HG03565 (cell line): Measurements from ENCODE around the gene MGME1.
A peak's percentile ranks its signal among the peaks of the same experiment; 100 is the strongest.

Experiments
- ATAC-seq: cut with Tn5 transposase; IDR thresholded peaks from one replicate; pipeline ENCODE4 v1.9.1; 2021; ENCODE audit warnings: mild to moderate bottlenecking, moderate library complexity; ENCODE audit not compliant: unreplicated experiment

The MGME1 gene

GRCh38 chr20:17940224-17940971, 28.4 kb upstream of the MGME1 start:
- no peak for ATAC-seq

GRCh38 chr20:17941087-17941825, 27.6 kb upstream of the MGME1 start:
- no peak for ATAC-seq

GRCh38 chr20:17941826-17942196, 27.0 kb upstream of the MGME1 start:
- ATAC-seq, result no peak

- ATAC-seq, result peak; percentile 58
These were observed 25.5 kb upstream of the MGME1 start for GRCh38 chr20:17943343-17943742.

- no peak for ATAC-seq
These were observed 23.9 kb upstream of the MGME1 start for GRCh38 chr20:17944854-17945474.

- no peak for ATAC-seq
These were observed 22.8 kb upstream of the MGME1 start for GRCh38 chr20:17946040-17946439.

- ATAC-seq, result no peak
These were observed 22.0 kb upstream of the MGME1 start for GRCh38 chr20:17946572-17947473.

GRCh38 chr20:17947474-17947815, 21.4 kb upstream of the MGME1 start:
- no peak for ATAC-seq

GRCh38 chr20:17948442-17948841, 20.4 kb upstream of the MGME1 start:
- no peak for ATAC-seq

- no peak for ATAC-seq
These were observed 18.9 kb upstream of the MGME1 start for GRCh38 chr20:17949899-17950298.

- no peak for ATAC-seq
These were observed 18.1 kb upstream of the MGME1 start for GRCh38 chr20:17950670-17951069.

- ATAC-seq, result no peak
These were observed 17.5 kb upstream of the MGME1 start for GRCh38 chr20:17951323-17951722.

- no peak for ATAC-seq
These were observed 15.8 kb upstream of the MGME1 start for GRCh38 chr20:17952692-17953684.

- no peak for ATAC-seq
These were observed 14.9 kb upstream of the MGME1 start for GRCh38 chr20:17953935-17954334.

GRCh38 chr20:17955302-17955701, 13.5 kb upstream of the MGME1 start:
- ATAC-seq, result no peak

- ATAC-seq, result no peak
These were observed 12.6 kb upstream of the MGME1 start for GRCh38 chr20:17956099-17956685.

GRCh38 chr20:17957505-17958363, 11.1 kb upstream of the MGME1 start:
- ATAC-seq, result no peak

- ATAC-seq, result no peak
These were observed 10.2 kb upstream of the MGME1 start for GRCh38 chr20:17958373-17959256.
